Measurements from ENCODE around the gene COL20A1.

DNA sequence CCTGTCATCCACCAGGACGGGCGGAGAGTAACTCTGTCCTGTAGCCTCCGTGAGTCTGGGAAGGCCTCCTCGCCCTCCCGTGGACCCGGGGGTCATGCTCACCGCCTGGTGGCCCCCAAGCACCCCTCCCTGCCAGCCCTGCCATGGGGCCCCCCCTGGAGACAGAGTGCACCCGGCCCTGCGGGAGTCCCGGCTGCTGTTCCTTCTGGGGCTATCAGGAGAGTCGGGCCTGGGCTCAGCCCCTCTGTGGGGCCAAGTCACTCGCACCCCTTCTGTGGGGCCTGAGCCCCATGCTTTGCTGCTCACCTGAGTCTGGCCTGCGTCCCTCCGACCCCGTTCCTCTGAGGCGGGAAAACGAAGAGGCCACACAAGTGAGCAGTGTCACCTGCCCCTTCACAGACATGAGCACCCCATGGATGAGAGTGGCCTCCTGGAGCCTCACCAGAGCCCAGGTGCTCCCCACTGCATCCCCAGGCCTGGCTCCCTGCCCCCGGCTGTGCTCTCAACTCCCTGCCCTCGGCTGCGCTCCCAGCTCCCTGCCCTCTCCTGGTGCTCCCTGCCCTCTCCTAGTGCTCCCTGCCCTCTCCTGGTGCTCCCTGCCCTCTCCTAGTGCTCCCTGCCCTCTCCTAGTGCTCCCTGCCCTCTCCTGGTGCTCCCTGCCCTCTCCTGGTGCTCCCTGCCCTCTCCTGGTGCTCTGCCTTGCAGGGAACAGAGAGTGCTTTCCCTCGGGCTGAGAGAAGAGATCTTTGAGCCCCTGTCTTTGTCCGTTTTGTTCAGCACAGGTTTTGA is 72.8 kb downstream of the COL20A1 start:
- TF ChIP-seq, protein P1, sequence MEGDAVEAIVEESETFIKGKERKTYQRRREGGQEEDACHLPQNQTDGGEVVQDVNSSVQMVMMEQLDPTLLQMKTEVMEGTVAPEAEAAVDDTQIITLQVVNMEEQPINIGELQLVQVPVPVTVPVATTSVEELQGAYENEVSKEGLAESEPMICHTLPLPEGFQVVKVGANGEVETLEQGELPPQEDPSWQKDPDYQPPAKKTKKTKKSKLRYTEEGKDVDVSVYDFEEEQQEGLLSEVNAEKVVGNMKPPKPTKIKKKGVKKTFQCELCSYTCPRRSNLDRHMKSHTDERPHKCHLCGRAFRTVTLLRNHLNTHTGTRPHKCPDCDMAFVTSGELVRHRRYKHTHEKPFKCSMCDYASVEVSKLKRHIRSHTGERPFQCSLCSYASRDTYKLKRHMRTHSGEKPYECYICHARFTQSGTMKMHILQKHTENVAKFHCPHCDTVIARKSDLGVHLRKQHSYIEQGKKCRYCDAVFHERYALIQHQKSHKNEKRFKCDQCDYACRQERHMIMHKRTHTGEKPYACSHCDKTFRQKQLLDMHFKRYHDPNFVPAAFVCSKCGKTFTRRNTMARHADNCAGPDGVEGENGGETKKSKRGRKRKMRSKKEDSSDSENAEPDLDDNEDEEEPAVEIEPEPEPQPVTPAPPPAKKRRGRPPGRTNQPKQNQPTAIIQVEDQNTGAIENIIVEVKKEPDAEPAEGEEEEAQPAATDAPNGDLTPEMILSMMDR (IDR thresholded peaks at IDR 0.05), result no peak
- no peak for TF ChIP-seq POLR2A (IDR thresholded peaks at IDR 0.05)
